Vagina (tissue), 2 donors: ENCODE data around the gene SYP. TPM values are rescaled to one million over a fixed set of nuclear protein-coding genes. Genes with fewer than 3 reads are reported as not detected.

ENCODE experiments used
- DNase-seq, 2 donors: peaks; one replicate each; pipeline ENCODE4 v3.0.0-alpha.2; 2017; ENCODE audit errors: extremely low spot score in 2 of 2
- H3K27ac ChIP-seq: fragments of 200-600 bp; sonication (generic); one replicate; pipeline ENCODE4 v1.5.1; 2019
- H3K27me3 ChIP-seq: fragments of 200-600 bp; sonication (generic); one replicate; pipeline ENCODE4 v1.5.1; 2019
- H3K36me3 ChIP-seq, 2 donors: fragments of 200-600 bp; sonication (generic); one replicate each; pipeline ENCODE4 v1.5.1; 2017 to 2019
- H3K4me1 ChIP-seq: fragments of 200-600 bp; sonication (generic); one replicate; pipeline ENCODE4 v1.5.1; 2019
- H3K4me3 ChIP-seq, 2 donors: fragments of 200-600 bp; sonication (generic); 1 replicate in 1 of 2; 2 replicates in 1 of 2; pipeline ENCODE4 v1.5.1; 2016 to 2019
- H3K9me3 ChIP-seq: fragments of 200-600 bp; sonication (generic); one replicate; pipeline ENCODE4 v1.5.1; 2019
- CTCF ChIP-seq, 3 experiments: fragments of 450-650 bp in 2 of 3; fragments of 200-600 bp in 1 of 3; sonication (generic) in 1 of 3; IDR thresholded peaks; one replicate each; pipeline ENCODE4 v1.5.1; 2017 to 2019; ENCODE audit warnings: antibody characterized with exemption in 3 of 3, mild to moderate bottlenecking in 2 of 3, moderate library complexity in 2 of 3
- POLR2A ChIP-seq, 2 donors: fragments of 450-650 bp; IDR thresholded peaks; one replicate each; pipeline ENCODE4 v1.6.1; 2017; ENCODE audit warnings: antibody characterized with exemption in 2 of 2, mild to moderate bottlenecking in 2 of 2, moderate library complexity in 2 of 2
- POLR2AphosphoS5 ChIP-seq, 2 donors: sonication (generic); formaldehyde crosslinking; IDR thresholded peaks; one replicate each; pipeline ENCODE4 v1.9.0; 2017; ENCODE audit warnings: antibody characterized with exemption in 2 of 2, mild to moderate bottlenecking in 2 of 2, low read depth in 1 of 2; ENCODE audit not compliant: insufficient read depth in 1 of 2
- intact Hi-C: fragments of 100-400 bp; cut with DNase I; formaldehyde crosslinking; loops from one replicate; pipeline ENCODE4 v1.15.1; 2023
- total RNA-seq: library from RNA; depleted of rRNA; stranded (reverse); fragments of >200 nt; gene quantifications from one replicate; pipeline ENCODE4 v1.2.3, GENCODE V29; 2016

SYP gene
- total RNA-seq, 1 donor from 2014 or later = 11.0 TPM

- Histone ChIP-seq H3K4me3 (no peak overlapping the region), H3K4me1 (peaks cover 8% of the 10 kb centered on the region), H3K27me3 (no peaks in the 10 kb centered on the region), H3K27ac (no peak overlapping the region), H3K36me3 (no peaks in the 10 kb centered on the region), H3K9me3 (no peaks in the 10 kb centered on the region)
- no peak for DNase-seq
- intact Hi-C loops = no loop called here
- TF ChIP-seq CTCF (IDR thresholded peaks at IDR 0.05) = no peak
These were observed 3.5 kb upstream of the SYP start for GRCh38 chrX:49203536-49203935.

DNA sequence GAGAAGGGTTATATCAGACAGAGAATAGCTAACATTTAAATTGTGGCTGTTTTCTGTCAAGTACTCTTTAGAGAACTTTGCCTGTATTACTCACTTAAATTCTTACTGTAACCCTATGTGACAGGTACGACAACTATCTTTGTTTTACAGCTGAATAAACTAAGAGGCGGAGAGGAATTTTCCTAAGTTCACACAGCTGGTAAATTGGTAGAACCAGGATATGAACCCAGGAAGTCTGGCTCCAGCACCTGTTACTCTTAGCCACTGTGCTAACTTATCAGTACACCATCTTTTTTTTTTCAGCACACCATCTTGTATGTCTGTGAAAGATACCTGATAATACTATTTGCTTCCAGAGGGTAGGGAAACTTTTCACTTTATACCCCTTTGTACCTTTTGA, 2.0 kb upstream of the SYP start:
- no peak for DNase-seq
- TF ChIP-seq CTCF (IDR thresholded peaks at IDR 0.05) (no peak), POLR2AphosphoS5 (IDR thresholded peaks at IDR 0.05; ENCODE audit: insufficient read depth in 1 of 2, low read depth in 1 of 2) (no peak), POLR2A (IDR thresholded peaks at IDR 0.05) (no peak)
- Histone ChIP-seq H3K9me3 (no peaks in the 10 kb centered on the region), H3K4me3 (no peak overlapping the region), H3K36me3 (no peaks in the 10 kb centered on the region), H3K4me1 (peaks cover 8% of the 10 kb centered on the region), H3K27me3 (no peaks in the 10 kb centered on the region), H3K27ac (no peak overlapping the region)
- intact Hi-C loops = no loop called here

DNA sequence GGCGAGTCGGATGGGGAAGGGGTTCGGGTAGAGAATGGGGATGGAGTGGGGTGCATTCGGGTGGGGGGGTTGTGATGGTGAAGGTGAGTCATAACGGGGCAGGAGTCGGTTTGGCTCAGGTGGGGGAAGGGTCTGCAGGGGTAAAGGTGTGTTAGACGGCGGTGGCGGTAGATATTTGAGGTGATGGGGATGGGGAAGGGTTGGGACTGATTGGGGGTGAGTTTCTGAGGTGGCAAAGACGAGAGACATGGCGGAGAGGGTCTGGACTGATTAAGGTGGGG, 738 bp downstream of the SYP start:
- Histone ChIP-seq H3K4me3 (no peak overlapping the region), H3K36me3 (no peaks in the 10 kb centered on the region), H3K27me3 (no peaks in the 10 kb centered on the region), H3K27ac (no peak overlapping the region), H3K4me1 (peaks cover 8% of the 10 kb centered on the region), H3K9me3 (no peaks in the 10 kb centered on the region)
- intact Hi-C loops = loop anchor here (10.0 kb wide), 1 partner anchor 66 kb away; the partner anchor contains the start of genes FOXP3 and PPP1R3F
- no peak for TF ChIP-seq POLR2A (IDR thresholded peaks at IDR 0.05)
- DNase-seq = no peak

DNA sequence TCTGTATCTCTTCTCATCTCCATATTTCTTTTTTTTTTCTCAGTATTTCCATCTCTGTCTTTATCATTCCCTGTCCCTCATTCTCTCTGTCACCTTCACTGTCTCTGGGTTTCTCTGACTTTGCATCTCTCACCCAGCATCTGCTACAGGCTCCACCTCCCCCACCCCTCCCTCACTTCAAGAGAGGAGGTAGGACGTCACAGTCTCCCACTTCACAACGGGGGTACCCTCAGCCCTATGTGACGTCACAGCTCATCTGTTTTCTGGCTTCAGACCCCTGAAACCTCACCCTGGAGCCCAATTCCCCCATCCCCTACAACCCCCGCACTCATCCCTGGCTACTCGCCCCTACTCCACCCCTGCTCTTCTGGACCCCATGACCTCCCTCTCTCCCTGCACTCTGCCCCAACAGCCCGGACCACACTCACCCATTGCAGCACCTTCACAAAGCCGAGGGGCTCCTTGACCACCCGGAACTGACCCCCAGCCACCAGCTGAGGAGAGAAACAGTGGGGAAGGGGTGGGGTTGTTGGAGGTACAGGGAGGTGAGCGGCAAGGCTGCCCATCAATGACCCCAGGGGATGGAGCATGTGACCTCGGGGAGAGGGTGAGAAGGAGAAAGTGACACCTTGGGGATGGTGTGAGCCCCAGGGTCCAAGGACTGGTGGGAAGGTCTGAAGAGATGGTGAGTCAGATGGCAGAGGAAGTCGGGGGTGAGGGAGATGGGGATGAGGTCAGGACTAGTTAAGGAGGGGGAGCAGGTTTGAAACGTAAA, 1.3 kb downstream of the SYP start:
- no peaks in the 10 kb centered on the region for H3K36me3 ChIP-seq
- TF ChIP-seq POLR2AphosphoS5 (IDR thresholded peaks at IDR 0.05; ENCODE audit: insufficient read depth in 1 of 2, low read depth in 1 of 2) (no peak), POLR2A (IDR thresholded peaks at IDR 0.05) (no peak), CTCF (IDR thresholded peaks at IDR 0.05) (no peak)
- H3K4me3 ChIP-seq = no peak overlapping the region
- H3K27ac ChIP-seq = no peak overlapping the region
- intact Hi-C loops = loop anchor here (10.0 kb wide), 1 partner anchor 66 kb away; the partner anchor contains the start of genes FOXP3 and PPP1R3F
- no peaks in the 10 kb centered on the region for H3K27me3 ChIP-seq
- peaks cover 8% of the 10 kb centered on the region for H3K4me1 ChIP-seq
- no peak for DNase-seq
- no peaks in the 10 kb centered on the region for H3K9me3 ChIP-seq

DNA sequence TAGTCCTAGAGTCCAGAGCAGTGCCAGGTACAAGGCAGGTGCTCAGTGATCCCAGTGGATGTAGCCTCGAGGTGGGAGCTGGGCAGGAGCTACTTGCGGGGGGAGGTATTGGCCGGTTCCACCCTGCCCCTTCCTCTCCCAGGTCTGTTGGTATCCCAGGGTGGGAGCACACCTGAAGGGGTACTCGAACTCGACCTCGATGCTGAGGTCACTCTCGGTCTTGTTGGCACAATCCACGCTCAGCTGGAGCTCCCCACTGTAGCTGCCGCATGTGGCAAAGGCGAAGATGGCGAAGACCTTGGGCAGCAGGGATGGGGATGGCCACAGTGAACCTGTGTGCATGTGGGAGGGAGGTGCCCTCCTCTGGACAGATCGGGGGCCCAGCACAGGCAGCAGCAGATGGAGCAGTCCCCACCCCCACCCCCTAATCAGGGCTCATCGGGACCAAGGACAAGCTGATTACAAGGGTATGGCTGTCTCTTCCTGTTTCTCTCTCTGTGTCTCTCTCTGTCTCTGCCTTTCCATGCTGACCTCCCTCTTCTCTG, 2.4 kb downstream of the SYP start:
- TF ChIP-seq POLR2A (IDR thresholded peaks at IDR 0.05) = no peak
- TF ChIP-seq POLR2AphosphoS5 (IDR thresholded peaks at IDR 0.05; ENCODE audit: insufficient read depth in 1 of 2, low read depth in 1 of 2) = no peak
- no peak for DNase-seq
- no peaks in the 10 kb centered on the region for H3K9me3 ChIP-seq
- no peaks in the 10 kb centered on the region for H3K27me3 ChIP-seq
- intact Hi-C loops = loop anchor here (10.0 kb wide), 1 partner anchor 67 kb away; the partner anchor contains the start of genes FOXP3 and PPP1R3F
- no peak overlapping the region for H3K4me3 ChIP-seq
- no peak overlapping the region for H3K27ac ChIP-seq
- H3K36me3 ChIP-seq = no peaks in the 10 kb centered on the region
- peaks cover 8% of the 10 kb centered on the region for H3K4me1 ChIP-seq

DNA sequence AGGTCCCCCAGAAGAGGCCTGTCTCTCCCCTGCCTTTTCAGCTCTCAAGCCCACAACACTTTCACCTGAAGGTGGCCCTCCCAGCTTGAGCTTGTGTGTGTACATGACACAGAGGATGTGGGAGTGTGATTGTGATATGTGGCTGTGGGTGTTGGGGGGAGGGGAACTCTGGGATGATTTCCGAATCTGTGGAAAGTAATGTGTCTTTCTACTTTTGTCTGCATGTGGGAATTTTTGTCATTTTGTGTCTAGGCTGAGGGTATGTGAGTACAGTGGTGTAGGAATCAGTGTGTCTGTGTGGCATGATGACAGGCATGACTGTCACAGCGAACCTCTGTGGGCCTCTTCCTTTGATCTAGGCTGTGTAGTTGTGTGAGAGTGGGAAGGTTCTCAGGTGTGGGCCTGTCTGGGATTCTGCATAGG, 6.4 kb downstream of the SYP start:
- no peaks in the 10 kb centered on the region for H3K9me3 ChIP-seq
- H3K4me3 ChIP-seq = no peak overlapping the region
- no peak for TF ChIP-seq CTCF (IDR thresholded peaks at IDR 0.05)
- TF ChIP-seq POLR2AphosphoS5 (IDR thresholded peaks at IDR 0.05; ENCODE audit: insufficient read depth in 1 of 2, low read depth in 1 of 2) = no peak
- TF ChIP-seq POLR2A (IDR thresholded peaks at IDR 0.05) = no peak
- intact Hi-C loops = loop anchor here (10.0 kb wide), 1 partner anchor 71 kb away; the partner anchor contains the start of genes FOXP3 and PPP1R3F
- H3K27ac ChIP-seq = no peak overlapping the region
- no peaks in the 10 kb centered on the region for H3K36me3 ChIP-seq
- peaks cover 5% of the 10 kb centered on the region for H3K4me1 ChIP-seq
- H3K27me3 ChIP-seq = no peaks in the 10 kb centered on the region
- no peak for DNase-seq
